ENCODE results near the gene CYP2R1.
A peak's percentile ranks its signal among the peaks of the same experiment; 100 is the strongest.

The CYP2R1 gene, protein sequence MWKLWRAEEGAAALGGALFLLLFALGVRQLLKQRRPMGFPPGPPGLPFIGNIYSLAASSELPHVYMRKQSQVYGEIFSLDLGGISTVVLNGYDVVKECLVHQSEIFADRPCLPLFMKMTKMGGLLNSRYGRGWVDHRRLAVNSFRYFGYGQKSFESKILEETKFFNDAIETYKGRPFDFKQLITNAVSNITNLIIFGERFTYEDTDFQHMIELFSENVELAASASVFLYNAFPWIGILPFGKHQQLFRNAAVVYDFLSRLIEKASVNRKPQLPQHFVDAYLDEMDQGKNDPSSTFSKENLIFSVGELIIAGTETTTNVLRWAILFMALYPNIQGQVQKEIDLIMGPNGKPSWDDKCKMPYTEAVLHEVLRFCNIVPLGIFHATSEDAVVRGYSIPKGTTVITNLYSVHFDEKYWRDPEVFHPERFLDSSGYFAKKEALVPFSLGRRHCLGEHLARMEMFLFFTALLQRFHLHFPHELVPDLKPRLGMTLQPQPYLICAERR

DNA sequence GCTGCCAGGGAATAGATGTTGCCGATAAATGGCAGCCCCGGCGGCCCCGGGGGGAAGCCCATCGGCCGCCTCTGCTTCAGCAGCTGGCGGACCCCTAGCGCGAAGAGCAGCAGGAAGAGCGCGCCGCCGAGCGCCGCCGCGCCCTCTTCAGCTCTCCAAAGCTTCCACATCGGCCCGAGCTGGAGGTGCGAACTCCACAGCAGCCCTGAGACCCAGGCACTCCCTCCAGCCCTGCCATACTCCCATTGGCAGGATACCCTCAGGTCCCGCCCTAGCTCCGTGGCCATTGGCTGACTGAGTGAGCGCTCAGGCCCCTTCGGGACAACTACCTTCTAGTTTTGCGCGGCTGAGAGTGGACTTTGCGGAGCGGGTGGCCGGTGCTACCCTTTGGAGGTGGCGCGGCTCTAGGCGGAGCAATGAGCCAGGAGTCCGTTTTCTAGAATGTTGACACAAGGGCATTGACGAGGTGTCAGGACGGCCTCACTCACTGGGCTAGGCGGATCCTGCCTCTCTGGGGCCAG is at the start of gene CYP2R1:
Gene CYP2R1, minus strand, starts transcription at position 196 of the 521 bp plus-strand sequence. Its CDS starts 26 bp downstream, at position 170.
- H3K36me3 ChIP-seq (ENCODE audit: insufficient read depth, low read length), result no peaks in the 10 kb centered on the region
- peak within 1 kb of the TSS; percentile 82 for H3K4me3 ChIP-seq (ENCODE audit: low read length)
- no peaks in the 10 kb centered on the region for H3K27me3 ChIP-seq (ENCODE audit: insufficient read depth, low read length)
- H3K4me1 ChIP-seq (ENCODE audit: insufficient read depth, low read length), result peaks cover 3% of the 10 kb centered on the region
- peaks cover 2% of the 10 kb centered on the region for H3K9me3 ChIP-seq (ENCODE audit: low read length)
- peak within 1 kb of the TSS; percentile 91 for H2AFZ ChIP-seq (ENCODE audit: low read depth, low read length)

DNA sequence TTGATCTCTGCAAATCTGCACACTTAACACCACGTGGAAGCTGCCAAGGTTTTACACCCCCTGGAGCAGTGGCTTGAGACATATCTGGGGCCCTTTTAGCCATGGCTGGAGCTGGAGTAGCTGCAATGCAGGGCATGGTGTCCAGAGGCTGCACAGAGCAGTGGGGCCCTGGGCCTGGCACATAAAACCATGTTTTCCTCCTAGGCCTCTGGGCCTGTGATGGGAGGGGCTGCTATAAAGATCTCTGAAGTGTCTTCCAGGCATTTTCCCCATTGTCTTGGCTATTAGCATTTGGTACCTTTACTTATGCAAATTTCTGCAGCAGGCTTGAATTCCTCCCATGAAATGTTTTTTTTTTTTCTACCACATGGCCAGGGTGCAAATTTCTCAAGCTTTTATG is 46.9 kb upstream of the CYP2R1 start:
- Histone ChIP-seq H3K4me3 (ENCODE audit: low read length) (no peak overlapping the region), H3K9me3 (ENCODE audit: low read length) (no peaks in the 10 kb centered on the region), H3K4me1 (ENCODE audit: insufficient read depth, low read length) (no peaks in the 10 kb centered on the region)

DNA sequence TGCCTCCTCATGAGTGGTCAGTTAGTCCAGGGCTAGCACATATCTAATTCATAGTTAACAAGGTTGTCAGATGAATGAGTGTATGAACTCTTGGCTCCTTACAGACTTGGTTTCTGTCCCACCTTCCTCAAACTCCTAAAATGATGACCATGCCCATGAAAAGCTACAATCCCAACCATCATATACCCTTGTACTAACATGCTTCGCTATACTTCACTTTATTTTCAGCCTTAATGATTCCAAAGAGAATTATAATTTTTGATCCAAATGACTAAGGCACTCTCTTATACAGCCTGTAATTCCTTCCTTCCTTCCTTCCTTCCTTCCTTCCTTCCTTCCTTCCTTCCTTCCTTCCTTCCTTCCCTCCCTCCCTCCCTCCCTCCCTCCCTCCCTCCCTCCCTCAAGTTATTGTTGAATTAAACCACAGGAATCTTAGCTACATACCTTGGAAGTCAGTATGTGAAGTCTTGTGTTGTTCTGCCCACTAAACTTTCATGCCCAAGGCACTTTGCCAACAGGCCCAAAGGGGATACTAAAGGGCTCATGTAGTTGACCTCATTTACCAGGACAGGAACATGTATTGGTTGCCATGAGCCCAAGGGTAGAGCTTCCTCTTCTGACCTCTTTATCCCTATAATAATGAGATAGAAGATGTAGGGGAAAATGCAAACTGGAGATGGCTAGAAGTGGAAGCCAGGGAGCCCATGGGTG is 42.8 kb upstream of the CYP2R1 start:
- Histone ChIP-seq H3K9me3 (ENCODE audit: low read length) (no peaks in the 10 kb centered on the region), H2AFZ (ENCODE audit: low read depth, low read length) (no peak overlapping the region), H3K27me3 (ENCODE audit: insufficient read depth, low read length) (no peaks in the 10 kb centered on the region), H3K36me3 (ENCODE audit: insufficient read depth, low read length) (no peaks in the 10 kb centered on the region), H3K4me3 (ENCODE audit: low read length) (no peak overlapping the region), H3K4me1 (ENCODE audit: insufficient read depth, low read length) (no peaks in the 10 kb centered on the region)

More for the DNA sequence above, 46.9 kb upstream of the CYP2R1 start:
- Histone ChIP-seq H3K36me3 (ENCODE audit: insufficient read depth, low read length) (no peaks in the 10 kb centered on the region), H3K27me3 (ENCODE audit: insufficient read depth, low read length) (no peaks in the 10 kb centered on the region), H2AFZ (ENCODE audit: low read depth, low read length) (no peak overlapping the region)

DNA sequence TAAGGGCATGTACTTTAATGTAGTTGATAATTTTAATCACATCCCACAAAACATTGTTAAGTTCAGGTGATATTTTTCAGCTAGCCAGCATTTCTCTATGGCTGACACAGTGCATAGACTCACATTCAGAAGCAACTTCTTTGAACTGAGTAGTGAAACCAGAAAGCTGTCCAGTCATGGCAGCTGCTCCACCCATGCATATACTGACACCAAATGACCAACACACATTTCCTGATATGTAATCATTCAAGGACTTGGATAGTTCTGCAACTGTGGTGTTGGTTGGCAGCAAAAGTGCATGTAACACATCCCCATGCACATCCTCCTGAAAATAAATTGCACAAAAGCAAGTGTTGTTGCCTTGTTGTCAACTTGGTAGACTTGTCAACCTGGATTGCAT is 40.4 kb upstream of the CYP2R1 start:
- Histone ChIP-seq H3K4me1 (ENCODE audit: insufficient read depth, low read length) (no peaks in the 10 kb centered on the region), H3K9me3 (ENCODE audit: low read length) (no peaks in the 10 kb centered on the region), H2AFZ (ENCODE audit: low read depth, low read length) (no peak overlapping the region), H3K27me3 (ENCODE audit: insufficient read depth, low read length) (no peaks in the 10 kb centered on the region), H3K4me3 (ENCODE audit: low read length) (no peak overlapping the region), H3K36me3 (ENCODE audit: insufficient read depth, low read length) (no peaks in the 10 kb centered on the region)

DNA sequence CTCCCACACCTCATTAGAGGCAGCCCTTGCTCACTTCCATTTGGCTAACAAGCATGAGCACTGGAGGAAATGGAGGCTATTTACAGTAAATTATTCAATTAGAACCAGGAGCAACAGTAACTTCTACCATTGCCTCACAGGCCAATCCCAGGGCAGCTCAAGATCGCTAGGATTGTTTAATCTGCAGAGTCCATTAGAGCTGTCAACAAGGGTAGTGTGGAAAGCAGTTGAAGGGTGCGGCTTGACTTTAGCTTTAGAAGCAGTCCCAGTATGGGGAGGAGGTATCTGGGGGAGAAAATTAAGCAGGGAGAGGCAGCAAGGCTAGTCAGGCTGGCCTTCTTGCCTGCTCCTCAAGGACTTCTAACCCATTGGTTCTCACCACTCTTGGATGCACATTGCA is 38.3 kb upstream of the CYP2R1 start:
- no peak overlapping the region for H3K4me3 ChIP-seq (ENCODE audit: low read length)
- H3K4me1 ChIP-seq (ENCODE audit: insufficient read depth, low read length), result no peaks in the 10 kb centered on the region
- H3K9me3 ChIP-seq (ENCODE audit: low read length), result no peaks in the 10 kb centered on the region
- no peaks in the 10 kb centered on the region for H3K36me3 ChIP-seq (ENCODE audit: insufficient read depth, low read length)
- no peak overlapping the region for H2AFZ ChIP-seq (ENCODE audit: low read depth, low read length)
- no peaks in the 10 kb centered on the region for H3K27me3 ChIP-seq (ENCODE audit: insufficient read depth, low read length)

DNA sequence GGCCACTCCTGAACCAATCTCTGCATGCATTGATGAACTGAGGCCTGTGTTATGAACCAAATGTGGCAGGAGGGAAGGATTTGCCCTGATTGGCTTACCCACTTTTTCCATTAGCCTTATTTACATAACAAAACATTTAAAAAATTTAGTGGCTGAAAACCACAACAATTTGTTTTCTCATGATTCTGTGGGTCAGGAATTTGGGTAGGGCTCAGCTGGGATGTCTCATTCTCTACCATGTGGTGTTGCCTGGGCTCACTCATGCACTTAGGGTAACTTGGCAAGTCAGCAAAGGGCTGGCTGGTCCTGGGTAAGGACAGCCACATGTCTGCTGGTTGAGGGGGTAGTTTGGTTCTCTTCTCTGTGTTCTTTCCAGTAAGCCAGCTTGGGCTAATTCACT is 35.1 kb upstream of the CYP2R1 start:
- no peaks in the 10 kb centered on the region for H3K27me3 ChIP-seq (ENCODE audit: insufficient read depth, low read length)
- no peaks in the 10 kb centered on the region for H3K36me3 ChIP-seq (ENCODE audit: insufficient read depth, low read length)
- no peaks in the 10 kb centered on the region for H3K9me3 ChIP-seq (ENCODE audit: low read length)
- no peaks in the 10 kb centered on the region for H3K4me1 ChIP-seq (ENCODE audit: insufficient read depth, low read length)
- no peak overlapping the region for H2AFZ ChIP-seq (ENCODE audit: low read depth, low read length)
- H3K4me3 ChIP-seq (ENCODE audit: low read length), result no peak overlapping the region

DNA sequence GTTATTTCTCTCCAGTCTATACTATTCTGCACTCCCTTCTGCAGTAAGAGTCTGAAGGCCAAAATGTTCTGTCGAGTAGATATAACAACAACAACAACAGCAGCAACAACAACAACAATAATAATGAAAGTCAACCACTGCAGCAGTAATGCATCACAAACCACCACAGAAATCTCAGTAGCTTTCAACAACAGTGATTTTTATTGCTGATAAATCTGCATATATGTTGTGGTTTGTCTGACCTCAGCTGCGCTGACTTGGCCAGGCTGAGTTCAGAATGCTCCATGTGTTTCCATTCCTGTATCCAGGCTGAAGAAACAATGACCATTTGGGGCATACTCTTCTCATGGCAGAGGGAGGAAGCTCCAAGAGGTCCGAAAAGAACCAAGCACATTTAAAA is 32.3 kb upstream of the CYP2R1 start:
- Histone ChIP-seq H2AFZ (ENCODE audit: low read depth, low read length) (no peak overlapping the region), H3K27me3 (ENCODE audit: insufficient read depth, low read length) (no peaks in the 10 kb centered on the region), H3K36me3 (ENCODE audit: insufficient read depth, low read length) (no peaks in the 10 kb centered on the region), H3K9me3 (ENCODE audit: low read length) (no peaks in the 10 kb centered on the region), H3K4me1 (ENCODE audit: insufficient read depth, low read length) (no peaks in the 10 kb centered on the region), H3K4me3 (ENCODE audit: low read length) (no peak overlapping the region)

DNA sequence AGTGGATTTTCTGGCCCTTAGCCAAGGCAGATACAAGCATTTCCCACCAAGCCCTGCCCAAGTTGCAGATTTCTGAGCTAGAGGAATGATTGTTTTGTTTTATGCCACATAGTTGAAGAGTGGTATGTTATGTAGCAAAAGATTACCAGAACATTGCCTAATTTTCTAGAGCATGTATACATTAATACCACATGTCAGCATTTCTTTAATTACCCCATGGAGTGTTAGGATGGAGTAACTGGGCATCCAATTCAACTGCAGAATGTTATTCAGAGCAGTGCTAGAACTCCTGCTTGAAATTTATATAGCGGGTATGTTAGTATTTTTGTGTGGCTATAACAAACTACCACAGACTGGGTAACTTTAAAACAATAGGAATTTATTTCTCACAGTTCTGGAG is 24.4 kb upstream of the CYP2R1 start:
- Histone ChIP-seq H3K27me3 (ENCODE audit: insufficient read depth, low read length) (no peaks in the 10 kb centered on the region), H3K9me3 (ENCODE audit: low read length) (no peaks in the 10 kb centered on the region), H3K4me1 (ENCODE audit: insufficient read depth, low read length) (no peaks in the 10 kb centered on the region), H2AFZ (ENCODE audit: low read depth, low read length) (no peak overlapping the region), H3K4me3 (ENCODE audit: low read length) (no peak overlapping the region), H3K36me3 (ENCODE audit: insufficient read depth, low read length) (no peaks in the 10 kb centered on the region)

DNA sequence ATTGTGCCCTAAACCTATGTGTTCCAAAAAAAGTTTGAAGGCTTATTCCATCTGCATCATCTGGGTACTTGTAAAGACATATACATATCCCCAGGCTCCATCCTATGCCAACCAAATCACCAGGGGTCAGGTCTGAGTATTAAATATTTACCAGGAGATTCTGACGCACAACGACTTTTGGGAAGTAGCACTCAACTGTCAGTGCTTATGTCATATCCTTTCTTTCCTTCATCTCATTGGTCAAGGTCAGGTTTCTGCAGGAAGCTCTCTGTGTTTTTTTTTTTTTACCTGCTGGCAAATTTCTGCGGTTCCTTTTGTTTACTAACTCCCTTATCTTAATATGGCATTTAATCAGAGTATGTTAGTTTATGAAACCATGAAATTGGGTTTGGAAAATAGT is 22.5 kb upstream of the CYP2R1 start:
- no peaks in the 10 kb centered on the region for H3K36me3 ChIP-seq (ENCODE audit: insufficient read depth, low read length)
- H3K27me3 ChIP-seq (ENCODE audit: insufficient read depth, low read length), result no peaks in the 10 kb centered on the region
- no peak overlapping the region for H2AFZ ChIP-seq (ENCODE audit: low read depth, low read length)
- H3K4me3 ChIP-seq (ENCODE audit: low read length), result no peak overlapping the region
- H3K9me3 ChIP-seq (ENCODE audit: low read length), result no peaks in the 10 kb centered on the region
- H3K4me1 ChIP-seq (ENCODE audit: insufficient read depth, low read length), result no peaks in the 10 kb centered on the region

DNA sequence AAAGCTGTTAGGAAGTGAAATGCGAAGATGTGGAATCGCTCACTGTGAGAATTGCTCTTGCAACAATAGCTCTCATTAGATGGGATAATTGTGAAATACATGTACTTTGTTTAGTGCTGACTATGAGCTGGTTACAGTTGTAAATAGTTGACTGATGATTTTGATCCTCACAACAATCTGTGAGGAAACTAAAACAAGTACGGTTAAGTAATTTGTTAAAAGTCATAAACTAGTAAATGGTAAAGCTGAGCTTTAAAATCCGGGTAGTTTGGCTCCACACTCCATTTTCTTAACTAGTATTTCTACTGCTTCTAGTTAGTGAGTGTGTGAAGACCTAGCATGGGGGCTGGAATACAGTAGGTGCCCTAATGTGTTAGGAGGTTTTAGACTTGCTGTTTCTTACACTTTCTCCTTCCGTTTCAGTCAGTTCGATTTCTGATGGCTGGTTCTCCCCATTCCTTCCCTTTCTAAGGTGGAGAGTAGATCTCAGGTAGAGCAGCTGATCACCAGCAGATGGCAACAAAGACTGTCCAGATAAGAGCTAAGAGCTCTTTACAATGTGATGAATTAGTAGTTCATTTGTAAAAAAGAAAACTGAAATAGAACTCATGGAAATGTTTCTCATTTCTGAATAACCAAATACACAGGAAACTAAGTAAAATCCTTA is 16.3 kb upstream of the CYP2R1 start:
- Histone ChIP-seq H3K27me3 (ENCODE audit: insufficient read depth, low read length) (no peaks in the 10 kb centered on the region), H3K4me1 (ENCODE audit: insufficient read depth, low read length) (no peaks in the 10 kb centered on the region), H3K4me3 (ENCODE audit: low read length) (no peak overlapping the region), H3K9me3 (ENCODE audit: low read length) (peaks cover 4% of the 10 kb centered on the region), H3K36me3 (ENCODE audit: insufficient read depth, low read length) (no peaks in the 10 kb centered on the region), H2AFZ (ENCODE audit: low read depth, low read length) (no peak overlapping the region)

DNA sequence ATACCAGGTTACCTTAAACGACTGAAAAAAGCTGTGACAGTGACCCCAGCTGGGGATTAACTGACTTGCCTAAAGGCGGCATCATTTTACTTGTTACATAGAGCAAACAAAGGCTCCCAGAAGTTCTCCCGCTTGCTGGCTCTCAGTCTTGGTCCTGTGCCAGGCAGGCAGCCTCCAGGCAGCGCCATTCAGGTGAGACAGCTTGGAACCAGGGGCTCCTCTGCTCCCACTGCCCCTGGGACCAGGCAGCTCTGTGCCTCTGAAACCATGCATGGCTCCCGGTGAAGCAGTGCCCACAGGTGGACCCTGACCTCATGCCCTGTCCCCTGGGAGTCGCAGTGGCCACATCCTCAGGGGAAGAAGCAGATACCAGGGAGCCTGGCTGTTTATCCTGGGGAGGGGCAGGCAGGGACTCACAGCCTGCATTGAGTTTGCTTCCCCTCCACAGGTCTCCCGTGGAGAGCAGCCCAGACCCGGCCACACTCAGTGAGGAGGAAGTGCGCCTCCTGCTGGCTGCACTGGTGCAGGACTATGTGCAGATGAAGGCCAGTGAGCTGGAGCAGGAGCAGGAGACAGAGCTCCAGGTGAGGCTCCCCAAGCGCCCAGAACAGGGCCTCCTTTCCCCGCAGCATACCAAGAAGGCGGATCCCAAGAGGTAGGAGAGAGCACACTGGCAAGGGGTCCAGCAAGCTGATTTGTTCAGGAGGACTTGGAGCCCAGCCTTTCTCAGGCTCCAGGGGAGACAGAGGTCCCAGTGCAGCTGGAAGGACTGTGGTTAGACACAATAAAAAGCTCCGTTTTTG is 15.6 kb upstream of the CYP2R1 start:
- H3K27me3 ChIP-seq (ENCODE audit: insufficient read depth, low read length), result no peaks in the 10 kb centered on the region
- H3K4me1 ChIP-seq (ENCODE audit: insufficient read depth, low read length), result no peaks in the 10 kb centered on the region
- H3K36me3 ChIP-seq (ENCODE audit: insufficient read depth, low read length), result no peaks in the 10 kb centered on the region
- H3K4me3 ChIP-seq (ENCODE audit: low read length), result no peak overlapping the region
- no peak overlapping the region for H2AFZ ChIP-seq (ENCODE audit: low read depth, low read length)
- H3K9me3 ChIP-seq (ENCODE audit: low read length), result peaks cover 4% of the 10 kb centered on the region

DNA sequence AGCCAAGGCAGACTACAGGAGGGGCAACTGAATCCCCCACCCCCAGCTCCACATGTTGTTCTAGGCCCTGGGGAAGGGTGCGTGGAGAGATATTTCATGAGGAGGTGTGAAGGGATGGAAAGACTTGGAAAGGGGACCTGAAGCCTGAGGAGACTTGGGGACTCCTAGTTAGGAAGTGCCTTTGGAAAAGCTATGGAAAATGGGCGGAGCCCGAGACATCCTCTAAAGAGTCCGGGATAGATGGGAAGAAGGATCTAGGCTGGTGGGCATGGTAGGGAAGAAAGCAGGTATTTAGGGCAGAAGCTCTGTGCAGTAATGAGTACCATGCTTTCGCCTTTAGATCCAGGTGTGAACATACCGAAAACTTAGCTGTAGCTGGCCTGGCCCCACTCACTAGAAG is 15.0 kb upstream of the CYP2R1 start:
- H3K36me3 ChIP-seq (ENCODE audit: insufficient read depth, low read length), result no peaks in the 10 kb centered on the region
- no peak overlapping the region for H3K4me3 ChIP-seq (ENCODE audit: low read length)

More for the DNA sequence above, 15.0 kb upstream of the CYP2R1 start:
- peaks cover 4% of the 10 kb centered on the region for H3K9me3 ChIP-seq (ENCODE audit: low read length)
- H3K27me3 ChIP-seq (ENCODE audit: insufficient read depth, low read length), result no peaks in the 10 kb centered on the region
- no peak overlapping the region for H2AFZ ChIP-seq (ENCODE audit: low read depth, low read length)
- H3K4me1 ChIP-seq (ENCODE audit: insufficient read depth, low read length), result no peaks in the 10 kb centered on the region
